22Rv1 (cell line): ENCODE data around the gene STX2.
"Not testable (repeated sequence)": the region's sequence is repeated elsewhere in the genome, so short reads cannot be mapped to it uniquely, and the experiment has no call there.

Source experiments
- H3K27ac ChIP-seq: fragments of 450-650 bp; 2 replicates; pipeline ENCODE4 v1.5.1; 2017
- ZFX ChIP-seq: fragments of 450-650 bp; IDR thresholded peaks from 2 replicates; pipeline ENCODE4 v1.6.1; 2017; ENCODE audit warnings: antibody characterized with exemption, borderline replicate concordance
- TF ChIP-seq, protein P1 (sequence below): fragments of 450-650 bp; IDR thresholded peaks from 2 replicates; pipeline ENCODE4 v1.5.1; 2017; ENCODE audit warnings: mild to moderate bottlenecking

The STX2 gene

DNA sequence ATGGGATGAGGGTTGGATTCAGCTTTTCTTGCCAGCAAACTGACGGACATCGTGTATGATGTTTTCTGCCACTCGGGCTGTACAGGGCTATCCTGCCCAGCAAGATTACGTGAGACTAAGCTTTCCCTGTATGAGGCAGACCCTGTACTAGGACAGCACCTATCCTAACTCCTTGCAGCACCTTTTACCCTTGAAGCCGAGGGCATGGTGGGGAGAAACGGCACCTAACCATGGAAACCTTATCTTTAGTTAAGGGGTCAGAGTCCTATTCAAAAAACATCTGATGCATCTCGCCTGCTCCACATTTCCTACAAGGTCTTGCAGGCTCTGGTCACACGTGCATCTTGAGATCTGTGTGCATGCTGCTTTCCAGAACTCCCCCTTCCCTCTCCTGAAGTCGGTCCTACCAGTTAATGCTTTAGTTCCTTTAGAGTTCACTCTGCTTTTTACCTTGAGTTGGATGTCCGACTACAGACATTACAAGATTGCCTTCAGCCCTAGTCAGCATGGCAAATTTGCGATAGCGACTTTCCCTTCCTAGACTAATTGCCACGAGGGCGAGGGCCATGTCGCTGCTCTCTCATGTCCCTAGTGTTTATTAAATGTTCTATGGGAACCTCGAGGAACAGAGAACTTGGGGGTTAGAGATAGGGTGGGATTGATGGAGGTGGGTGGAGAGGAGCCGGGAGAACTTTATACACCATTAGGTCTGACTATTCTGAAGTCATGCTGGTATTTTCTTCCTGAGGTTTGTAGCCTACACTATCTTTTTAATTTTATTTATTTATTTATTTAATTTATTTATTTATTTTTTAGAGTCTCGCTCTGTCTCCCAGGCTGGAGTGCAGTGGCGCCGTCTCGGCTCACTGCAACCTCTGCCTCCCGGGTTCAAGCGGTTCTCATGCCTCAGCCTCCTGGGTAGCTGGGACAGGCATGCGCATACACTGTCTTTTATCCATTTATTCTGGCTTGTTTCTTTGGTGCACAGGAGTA is 39.4 kb upstream of the STX2 start:
- H3K27ac ChIP-seq, result peak overlapping the region; percentile 14; the same call in 1 of the 2 replicates
- TF ChIP-seq, protein P1, sequence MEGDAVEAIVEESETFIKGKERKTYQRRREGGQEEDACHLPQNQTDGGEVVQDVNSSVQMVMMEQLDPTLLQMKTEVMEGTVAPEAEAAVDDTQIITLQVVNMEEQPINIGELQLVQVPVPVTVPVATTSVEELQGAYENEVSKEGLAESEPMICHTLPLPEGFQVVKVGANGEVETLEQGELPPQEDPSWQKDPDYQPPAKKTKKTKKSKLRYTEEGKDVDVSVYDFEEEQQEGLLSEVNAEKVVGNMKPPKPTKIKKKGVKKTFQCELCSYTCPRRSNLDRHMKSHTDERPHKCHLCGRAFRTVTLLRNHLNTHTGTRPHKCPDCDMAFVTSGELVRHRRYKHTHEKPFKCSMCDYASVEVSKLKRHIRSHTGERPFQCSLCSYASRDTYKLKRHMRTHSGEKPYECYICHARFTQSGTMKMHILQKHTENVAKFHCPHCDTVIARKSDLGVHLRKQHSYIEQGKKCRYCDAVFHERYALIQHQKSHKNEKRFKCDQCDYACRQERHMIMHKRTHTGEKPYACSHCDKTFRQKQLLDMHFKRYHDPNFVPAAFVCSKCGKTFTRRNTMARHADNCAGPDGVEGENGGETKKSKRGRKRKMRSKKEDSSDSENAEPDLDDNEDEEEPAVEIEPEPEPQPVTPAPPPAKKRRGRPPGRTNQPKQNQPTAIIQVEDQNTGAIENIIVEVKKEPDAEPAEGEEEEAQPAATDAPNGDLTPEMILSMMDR, result no peak
- TF ChIP-seq ZFX, result no peak

DNA sequence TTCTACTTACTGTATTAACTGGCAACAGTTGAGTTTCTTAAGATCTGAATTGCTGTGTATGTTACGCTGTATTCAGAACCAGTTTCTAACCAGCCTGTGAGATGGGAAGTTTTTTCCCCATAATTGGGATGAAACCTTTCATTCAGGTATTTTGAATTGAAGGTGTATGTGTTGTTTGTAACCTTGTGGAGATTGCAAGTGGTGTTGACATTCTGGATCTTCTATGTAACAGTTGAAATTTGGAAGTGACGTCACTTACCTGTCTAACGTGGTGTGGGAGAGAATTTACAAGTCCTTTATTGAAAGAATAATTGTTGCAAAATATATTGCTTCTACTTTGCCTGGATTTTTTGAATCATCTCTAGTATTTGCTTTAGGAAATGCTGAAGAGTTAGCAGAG is 38.3 kb upstream of the STX2 start:
- TF ChIP-seq, protein P1, result no peak
- TF ChIP-seq ZFX, result no peak
- no peak overlapping the region for H3K27ac ChIP-seq

DNA sequence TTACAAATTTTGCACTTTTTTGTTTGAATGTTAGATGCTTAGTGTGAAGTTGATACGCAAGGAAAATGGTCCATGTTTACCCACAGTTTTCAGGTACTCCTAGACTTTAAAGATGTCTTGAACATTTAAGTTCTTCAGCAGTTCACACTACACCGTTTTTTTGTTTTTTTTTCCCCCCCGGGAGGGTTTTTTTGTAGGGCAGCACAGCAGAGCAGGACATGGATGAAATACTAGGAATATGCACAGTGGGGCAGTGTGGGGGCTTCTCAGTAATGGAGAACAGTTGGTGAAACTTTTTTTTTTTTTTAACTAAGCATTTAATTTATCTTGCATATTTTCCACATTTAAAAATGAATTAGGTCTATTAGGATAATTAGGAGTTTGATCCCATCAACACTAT is 37.7 kb upstream of the STX2 start:
- H3K27ac ChIP-seq, result no peak overlapping the region
- TF ChIP-seq, protein P1, result no peak
- TF ChIP-seq ZFX, result no peak

DNA sequence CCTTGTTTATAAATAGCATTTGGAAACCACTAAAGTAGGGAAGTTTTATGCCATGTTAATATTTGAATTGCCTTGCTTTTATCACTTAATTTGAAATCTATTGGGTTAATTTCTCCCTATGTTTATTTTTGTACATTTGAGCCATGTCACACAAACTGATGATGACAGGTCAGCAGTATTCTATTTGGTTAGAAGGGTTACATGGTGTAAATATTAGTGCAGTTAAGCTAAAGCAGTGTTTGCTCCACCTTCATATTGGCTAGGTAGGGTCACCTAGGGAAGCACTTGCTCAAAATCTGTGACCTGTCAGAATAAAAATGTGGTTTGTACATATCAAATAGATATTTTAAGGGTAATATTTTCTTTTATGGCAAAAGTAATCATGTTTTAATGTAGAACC is 37.2 kb upstream of the STX2 start:
- no peak overlapping the region for H3K27ac ChIP-seq
- TF ChIP-seq, protein P1, result no peak
- TF ChIP-seq ZFX, result no peak

DNA sequence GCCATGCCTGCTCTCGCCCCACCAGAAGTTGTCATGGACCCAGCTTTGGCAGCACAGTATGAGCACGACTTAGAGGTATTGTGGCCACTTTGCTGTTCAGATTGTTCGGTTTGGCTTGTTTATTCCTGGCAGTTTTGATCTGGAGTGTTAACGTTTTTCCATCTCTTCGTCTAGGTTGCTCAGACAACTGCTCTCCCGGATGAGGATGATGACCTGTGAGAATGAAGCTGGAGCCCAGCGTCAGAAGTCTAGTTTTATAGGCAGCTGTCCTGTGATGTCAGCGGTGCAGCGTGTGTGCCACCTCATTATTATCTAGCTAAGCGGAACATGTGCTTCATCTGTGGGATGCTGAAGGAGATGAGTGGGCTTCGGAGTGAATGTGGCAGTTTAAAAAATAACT is 36.7 kb upstream of the STX2 start:
- not testable (repeated sequence) for H3K27ac ChIP-seq

DNA sequence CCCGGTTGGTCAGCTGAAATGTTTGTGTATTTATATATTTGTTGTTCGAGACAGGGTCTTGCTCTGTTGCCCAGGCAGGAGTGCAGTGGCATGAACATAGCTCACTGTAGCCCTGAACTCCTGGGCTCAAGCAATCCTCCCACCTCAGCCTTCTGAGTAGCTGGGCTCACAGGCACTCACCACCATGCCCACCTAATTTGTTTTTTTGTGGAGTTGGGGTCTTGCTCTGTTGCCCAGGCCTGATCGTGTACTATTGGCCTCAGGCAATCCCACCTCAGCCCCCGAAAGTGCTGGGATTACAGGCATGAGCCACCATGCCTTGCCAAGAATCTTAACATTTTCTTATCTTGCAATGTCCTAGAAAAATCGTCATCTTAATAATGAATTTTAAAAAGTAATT is 36.1 kb upstream of the STX2 start:
- TF ChIP-seq, protein P1, result no peak
- no peak for TF ChIP-seq ZFX
- no peak overlapping the region for H3K27ac ChIP-seq

DNA sequence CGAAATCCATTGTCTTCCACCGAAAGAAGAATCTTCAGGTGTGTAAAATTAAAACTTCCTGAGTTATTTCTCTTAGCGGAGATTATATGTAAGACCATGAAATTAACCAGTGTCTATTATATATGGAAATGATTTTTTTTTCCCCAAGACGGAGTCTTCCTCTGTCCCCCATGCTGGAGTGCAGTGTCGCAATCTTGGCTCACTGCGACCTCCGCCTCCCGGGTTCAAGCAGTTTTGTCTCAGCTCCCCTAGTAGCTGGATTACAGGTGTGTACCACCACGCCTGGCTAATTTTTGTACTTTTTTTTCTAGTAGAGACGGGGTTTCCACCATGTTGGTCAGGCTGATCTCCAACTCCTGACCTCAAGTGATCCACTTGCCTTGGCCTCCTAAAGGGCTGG is 35.6 kb upstream of the STX2 start:
- H3K27ac ChIP-seq, result no peak overlapping the region
- TF ChIP-seq, protein P1, result no peak
- TF ChIP-seq ZFX, result no peak
